ENCODE results near the gene CCDC178. TPM values are rescaled to one million over a fixed set of nuclear protein-coding genes. Genes with fewer than 3 reads are reported as not detected.

Gene CCDC178
- total RNA-seq, 1 donor from 2014 or later, result 0.53 TPM

DNA sequence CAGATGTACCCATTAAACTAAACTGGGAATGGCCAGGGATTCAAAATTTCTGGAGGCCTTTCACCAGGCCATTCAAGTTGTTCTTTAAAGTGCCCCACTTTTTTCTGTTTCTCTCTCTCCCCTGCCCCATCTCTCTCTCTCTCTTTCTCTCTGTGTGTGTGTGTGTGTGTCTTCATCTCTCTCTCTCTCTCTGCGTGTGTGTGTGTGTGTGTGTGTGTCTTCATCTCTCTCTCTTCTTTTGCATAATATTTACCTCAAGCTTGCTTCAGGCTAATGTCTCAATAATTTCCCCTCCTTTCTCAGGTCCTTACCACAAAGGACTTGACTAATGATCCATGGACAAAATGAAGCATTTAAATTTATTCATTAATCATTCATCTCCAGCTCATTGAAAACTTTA is 503.5 kb downstream of the CCDC178 start:
- FAIRE-seq (no peak), DNase-seq (ENCODE audit: low read depth) (no peak)
- H3K4me3 ChIP-seq (ENCODE audit: low read depth, low read length), result no peak overlapping the region
- TF ChIP-seq, protein P1, sequence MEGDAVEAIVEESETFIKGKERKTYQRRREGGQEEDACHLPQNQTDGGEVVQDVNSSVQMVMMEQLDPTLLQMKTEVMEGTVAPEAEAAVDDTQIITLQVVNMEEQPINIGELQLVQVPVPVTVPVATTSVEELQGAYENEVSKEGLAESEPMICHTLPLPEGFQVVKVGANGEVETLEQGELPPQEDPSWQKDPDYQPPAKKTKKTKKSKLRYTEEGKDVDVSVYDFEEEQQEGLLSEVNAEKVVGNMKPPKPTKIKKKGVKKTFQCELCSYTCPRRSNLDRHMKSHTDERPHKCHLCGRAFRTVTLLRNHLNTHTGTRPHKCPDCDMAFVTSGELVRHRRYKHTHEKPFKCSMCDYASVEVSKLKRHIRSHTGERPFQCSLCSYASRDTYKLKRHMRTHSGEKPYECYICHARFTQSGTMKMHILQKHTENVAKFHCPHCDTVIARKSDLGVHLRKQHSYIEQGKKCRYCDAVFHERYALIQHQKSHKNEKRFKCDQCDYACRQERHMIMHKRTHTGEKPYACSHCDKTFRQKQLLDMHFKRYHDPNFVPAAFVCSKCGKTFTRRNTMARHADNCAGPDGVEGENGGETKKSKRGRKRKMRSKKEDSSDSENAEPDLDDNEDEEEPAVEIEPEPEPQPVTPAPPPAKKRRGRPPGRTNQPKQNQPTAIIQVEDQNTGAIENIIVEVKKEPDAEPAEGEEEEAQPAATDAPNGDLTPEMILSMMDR (IDR thresholded peaks at IDR 0.05; ENCODE audit: insufficient read depth, low read length, severe bottlenecking), result no peak
- H3K27me3 ChIP-seq (ENCODE audit: control insufficient read depth, insufficient read depth, low read length), result no peaks in the 10 kb centered on the region
- no peaks in the 10 kb centered on the region for H3K36me3 ChIP-seq (ENCODE audit: control insufficient read depth, insufficient read depth, low read length)

DNA sequence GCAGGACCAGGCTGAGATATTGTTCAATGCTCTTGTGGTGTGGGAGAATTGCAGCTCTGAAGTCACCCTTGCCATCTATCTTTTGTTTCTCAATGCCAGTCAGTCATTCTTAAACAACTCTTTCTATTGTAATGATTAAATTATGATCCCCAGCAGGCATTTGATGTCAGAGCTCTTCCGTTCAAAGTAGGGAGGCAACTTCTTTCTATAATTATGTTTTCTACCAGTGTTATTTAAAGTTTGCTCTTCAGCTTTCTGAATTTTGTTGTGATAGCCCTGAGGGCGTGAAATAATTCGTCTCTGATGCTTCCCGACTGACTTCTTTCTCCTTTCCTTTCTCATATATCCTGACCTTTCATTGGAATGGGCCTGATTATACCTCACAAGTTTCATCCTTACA is 506.3 kb downstream of the CCDC178 start:
- Histone ChIP-seq H3K27me3 (ENCODE audit: control insufficient read depth, insufficient read depth, low read length) (no peaks in the 10 kb centered on the region), H3K4me3 (ENCODE audit: low read depth, low read length) (no peak overlapping the region), H3K36me3 (ENCODE audit: control insufficient read depth, insufficient read depth, low read length) (no peaks in the 10 kb centered on the region)
- DNase-seq (ENCODE audit: low read depth), result no peak
- TF ChIP-seq, protein P1 (IDR thresholded peaks at IDR 0.05; ENCODE audit: insufficient read depth, low read length, severe bottlenecking), result no peak
- no peak for FAIRE-seq

DNA sequence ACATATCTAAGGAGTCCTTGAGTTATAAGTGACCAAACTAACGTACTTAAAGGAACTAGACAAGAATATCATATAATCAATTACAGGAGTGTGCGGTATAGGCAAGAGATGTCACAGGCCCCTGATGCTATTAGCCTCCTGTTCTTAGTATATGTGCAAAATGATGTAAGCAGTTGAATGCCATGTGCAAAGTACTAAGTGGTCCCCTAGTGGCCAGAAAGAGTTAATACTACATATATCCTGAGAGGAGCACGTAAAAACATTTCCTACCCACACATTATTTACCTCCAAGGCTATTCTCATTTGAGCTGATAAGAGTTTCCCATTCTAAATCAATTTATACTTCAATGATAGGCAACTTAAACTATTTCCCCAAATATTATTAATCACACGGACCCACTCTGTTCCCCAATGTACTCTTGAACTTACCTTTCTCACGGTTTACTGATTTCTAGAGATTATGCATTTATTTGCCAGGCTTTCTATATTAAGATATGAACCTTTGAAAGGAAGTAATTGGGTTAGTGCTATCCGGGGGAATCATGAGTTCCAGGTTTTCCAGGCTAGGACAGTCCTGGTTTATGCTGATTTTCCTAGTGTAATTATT is 509.7 kb downstream of the CCDC178 start:
- peak; percentile 59 for DNase-seq (ENCODE audit: low read depth)
- FAIRE-seq, result no peak
- Histone ChIP-seq H3K4me3 (ENCODE audit: low read depth, low read length) (no peak overlapping the region), H3K36me3 (ENCODE audit: control insufficient read depth, insufficient read depth, low read length) (no peaks in the 10 kb centered on the region), H3K27me3 (ENCODE audit: control insufficient read depth, insufficient read depth, low read length) (no peaks in the 10 kb centered on the region)
- TF ChIP-seq, protein P1 (IDR thresholded peaks at IDR 0.05; ENCODE audit: insufficient read depth, low read length, severe bottlenecking), result peak; percentile 67

DNA sequence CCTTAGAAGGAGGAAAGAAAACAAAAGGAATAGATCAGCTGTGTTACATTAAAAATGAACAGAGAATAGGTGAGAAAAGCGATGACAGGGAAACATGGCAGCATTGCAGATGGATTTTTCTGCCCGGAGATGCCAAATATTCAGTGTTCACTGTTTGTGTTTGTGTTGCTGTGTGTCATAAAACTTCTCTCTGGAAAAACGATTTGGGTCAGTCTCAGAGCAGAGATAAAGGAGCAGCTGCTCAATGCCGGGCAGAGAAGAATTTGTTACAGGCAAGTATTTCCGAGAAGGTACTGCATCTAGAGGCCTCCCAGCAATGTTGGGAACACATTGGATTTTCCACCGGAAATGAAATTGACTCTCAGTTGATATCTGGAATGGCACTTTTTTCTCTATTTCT is 511.3 kb downstream of the CCDC178 start:
- Histone ChIP-seq H3K4me3 (ENCODE audit: low read depth, low read length) (no peak overlapping the region), H3K36me3 (ENCODE audit: control insufficient read depth, insufficient read depth, low read length) (no peaks in the 10 kb centered on the region), H3K27me3 (ENCODE audit: control insufficient read depth, insufficient read depth, low read length) (no peaks in the 10 kb centered on the region)
- DNase-seq (ENCODE audit: low read depth), result no peak
- TF ChIP-seq, protein P1 (IDR thresholded peaks at IDR 0.05; ENCODE audit: insufficient read depth, low read length, severe bottlenecking), result no peak
- no peak for FAIRE-seq

DNA sequence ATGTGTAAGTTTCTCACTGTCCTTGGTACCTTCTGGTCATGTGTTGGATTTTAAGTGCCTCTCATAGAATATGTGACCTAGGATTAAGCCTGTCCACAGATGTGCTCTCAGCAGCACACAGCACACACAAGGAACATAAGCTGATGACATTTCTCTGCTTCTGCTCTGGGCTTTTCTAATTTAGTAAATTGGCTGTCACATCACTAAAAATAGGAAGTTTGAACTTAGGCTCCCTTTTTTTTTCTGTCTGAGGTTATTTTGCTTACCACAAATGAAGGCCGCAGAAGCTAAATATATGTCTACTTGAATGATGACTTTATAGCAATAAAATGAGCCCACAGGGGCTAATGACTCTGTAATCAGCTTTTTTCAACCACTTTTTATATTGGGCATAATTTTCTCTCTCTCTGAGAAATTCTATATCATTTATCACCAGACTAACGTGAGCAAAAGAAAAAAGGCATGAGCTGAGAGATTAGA is 517.5 kb downstream of the CCDC178 start:
- no peak for DNase-seq (ENCODE audit: low read depth)
- H3K36me3 ChIP-seq (ENCODE audit: control insufficient read depth, insufficient read depth, low read length), result no peaks in the 10 kb centered on the region
- H3K4me3 ChIP-seq (ENCODE audit: low read depth, low read length), result no peak overlapping the region
- H3K27me3 ChIP-seq (ENCODE audit: control insufficient read depth, insufficient read depth, low read length), result no peaks in the 10 kb centered on the region
- TF ChIP-seq, protein P1 (IDR thresholded peaks at IDR 0.05; ENCODE audit: insufficient read depth, low read length, severe bottlenecking), result no peak
- no peak for FAIRE-seq
